Astrocyte of the cerebellum (primary cell): Measurements from ENCODE around the gene GFOD1.
"Not testable (repeated sequence)": the region's sequence is repeated elsewhere in the genome, so short reads cannot be mapped to it uniquely, and the experiment has no call there.

Experiments
- DNase-seq: peaks from one replicate; pipeline ENCODE4 v3.0.0-alpha.2; 2011; ENCODE audit warnings: low read depth
- H3K4me3 ChIP-seq: 2 replicates; pipeline ENCODE4 v1.5.1; 2011; ENCODE audit warnings: mild to moderate bottlenecking, low read depth, low read length, moderate library complexity
- in situ Hi-C: cut with HindIII; loops from 2 replicates; pipeline ENCODE4 v1.10.0; 2017; ENCODE audit warnings: low sequenced_read_pairs
- TF ChIP-seq, protein P1 (sequence below): IDR thresholded peaks from 2 replicates; pipeline ENCODE4 v1.5.1; 2012; ENCODE audit warnings: low read length, low read depth, moderate library complexity, mild to moderate bottlenecking; ENCODE audit errors: missing control alignments

The GFOD1 gene

DNA sequence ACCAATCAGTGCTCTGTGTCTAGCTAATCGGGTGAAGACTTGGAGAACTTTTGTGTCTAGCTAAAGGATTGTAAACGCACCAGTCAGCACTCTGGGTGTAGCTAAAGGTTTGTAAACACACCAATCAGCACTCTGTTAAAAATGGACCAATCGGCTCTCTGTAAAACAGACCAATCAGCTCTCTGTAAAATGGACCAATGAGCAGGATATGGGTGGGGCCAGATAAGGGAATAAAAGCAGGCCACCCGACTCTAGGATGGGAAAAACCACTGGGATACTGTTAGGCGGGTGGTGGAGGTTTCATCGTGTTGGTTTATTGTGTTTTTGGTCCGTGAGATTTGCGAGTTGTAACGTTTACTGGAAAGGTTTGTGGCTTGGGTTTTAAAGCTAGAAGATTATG lies 25.5 kb upstream of the GFOD1 start:
- H3K4me3 ChIP-seq: no peak overlapping the region
- no peak for DNase-seq
- TF ChIP-seq, protein P1, sequence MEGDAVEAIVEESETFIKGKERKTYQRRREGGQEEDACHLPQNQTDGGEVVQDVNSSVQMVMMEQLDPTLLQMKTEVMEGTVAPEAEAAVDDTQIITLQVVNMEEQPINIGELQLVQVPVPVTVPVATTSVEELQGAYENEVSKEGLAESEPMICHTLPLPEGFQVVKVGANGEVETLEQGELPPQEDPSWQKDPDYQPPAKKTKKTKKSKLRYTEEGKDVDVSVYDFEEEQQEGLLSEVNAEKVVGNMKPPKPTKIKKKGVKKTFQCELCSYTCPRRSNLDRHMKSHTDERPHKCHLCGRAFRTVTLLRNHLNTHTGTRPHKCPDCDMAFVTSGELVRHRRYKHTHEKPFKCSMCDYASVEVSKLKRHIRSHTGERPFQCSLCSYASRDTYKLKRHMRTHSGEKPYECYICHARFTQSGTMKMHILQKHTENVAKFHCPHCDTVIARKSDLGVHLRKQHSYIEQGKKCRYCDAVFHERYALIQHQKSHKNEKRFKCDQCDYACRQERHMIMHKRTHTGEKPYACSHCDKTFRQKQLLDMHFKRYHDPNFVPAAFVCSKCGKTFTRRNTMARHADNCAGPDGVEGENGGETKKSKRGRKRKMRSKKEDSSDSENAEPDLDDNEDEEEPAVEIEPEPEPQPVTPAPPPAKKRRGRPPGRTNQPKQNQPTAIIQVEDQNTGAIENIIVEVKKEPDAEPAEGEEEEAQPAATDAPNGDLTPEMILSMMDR: no peak
- in situ Hi-C loops: no loop called here

DNA sequence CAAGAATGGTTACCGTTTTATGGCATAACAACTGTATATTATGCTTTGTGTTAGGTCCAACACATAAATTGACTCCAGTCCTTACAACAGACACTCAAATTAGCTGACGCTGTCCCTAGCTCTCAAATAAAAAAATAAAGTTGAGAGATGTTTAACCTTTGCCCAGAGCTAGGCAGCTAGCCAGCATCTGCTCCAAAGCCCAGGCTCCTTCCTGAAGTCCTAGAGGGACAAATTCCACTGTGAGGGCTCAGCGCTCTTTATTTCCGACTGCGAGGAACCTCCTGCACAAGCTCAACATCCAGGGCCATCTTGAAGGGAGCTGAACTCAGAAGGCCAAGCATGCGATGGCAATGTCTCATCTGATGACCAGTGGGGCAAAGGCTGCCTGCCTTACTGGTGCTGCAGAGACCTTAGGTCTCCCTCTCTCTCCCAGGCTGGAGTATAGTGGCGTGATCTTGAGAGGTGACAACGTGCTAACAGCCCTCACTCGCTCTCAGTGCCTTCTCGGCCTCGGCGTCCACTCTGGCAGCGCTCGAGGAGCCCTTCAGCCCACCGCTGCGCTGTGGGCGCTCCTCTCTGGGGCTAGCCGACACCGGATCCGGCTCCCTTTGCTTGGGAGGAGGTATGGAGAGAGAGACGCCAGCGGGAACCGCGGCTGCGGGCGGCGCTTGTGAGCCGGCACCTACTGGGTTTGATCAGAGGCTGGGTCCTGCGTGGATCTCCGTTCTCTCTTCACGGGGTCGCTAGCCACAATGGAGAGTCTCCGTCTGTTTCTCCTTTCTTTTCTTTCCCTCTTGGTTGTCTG lies 24.7 kb upstream of the GFOD1 start:
- TF ChIP-seq, protein P1: no peak
- in situ Hi-C loops: no loop called here
- no peak overlapping the region for H3K4me3 ChIP-seq
- no peak for DNase-seq

DNA sequence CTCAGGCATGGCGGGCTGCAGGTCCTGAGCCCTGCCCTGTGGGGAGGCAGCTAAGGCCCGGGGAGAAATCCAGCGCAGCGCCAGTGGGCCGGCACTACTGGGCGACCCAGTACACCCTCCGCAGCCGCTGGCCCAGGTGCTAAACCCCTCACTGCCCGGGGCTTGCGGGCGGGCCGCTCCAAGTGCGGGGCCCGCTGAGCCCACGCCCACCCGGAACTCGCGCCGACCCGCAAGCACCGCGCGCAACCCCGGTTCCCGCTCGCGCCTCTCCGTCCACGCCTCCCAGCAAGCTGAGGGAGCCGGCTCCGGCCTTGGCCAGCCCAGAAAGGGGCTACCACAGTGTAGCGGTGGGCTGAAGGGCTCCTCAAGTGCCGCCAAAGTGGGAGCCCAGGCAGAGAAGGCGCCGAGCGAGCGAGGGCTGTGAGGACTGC lies 23.8 kb upstream of the GFOD1 start:
- H3K4me3 ChIP-seq, in situ Hi-C loops, DNase-seq: not testable (repeated sequence)

DNA sequence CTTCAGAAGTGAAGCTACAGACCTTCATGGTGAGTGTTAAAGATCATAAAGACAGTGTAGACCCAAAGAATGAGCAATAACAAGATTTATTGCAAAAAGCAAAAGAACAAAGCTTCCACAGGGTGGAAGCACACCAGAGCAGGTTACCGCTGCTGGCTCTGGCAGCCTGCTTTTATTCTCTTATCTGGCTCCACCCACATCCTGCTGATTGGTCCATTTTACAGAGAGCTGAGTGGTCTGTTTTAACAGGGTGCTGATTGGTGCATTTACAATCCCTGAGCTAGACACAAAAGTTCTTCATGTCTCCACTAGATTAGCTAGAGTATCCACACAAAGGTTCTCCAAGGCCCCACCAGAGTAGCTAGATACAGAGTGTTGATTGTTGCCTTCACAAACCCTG lies 23.0 kb upstream of the GFOD1 start:
- DNase-seq, H3K4me3 ChIP-seq, in situ Hi-C loops: not testable (repeated sequence)

DNA sequence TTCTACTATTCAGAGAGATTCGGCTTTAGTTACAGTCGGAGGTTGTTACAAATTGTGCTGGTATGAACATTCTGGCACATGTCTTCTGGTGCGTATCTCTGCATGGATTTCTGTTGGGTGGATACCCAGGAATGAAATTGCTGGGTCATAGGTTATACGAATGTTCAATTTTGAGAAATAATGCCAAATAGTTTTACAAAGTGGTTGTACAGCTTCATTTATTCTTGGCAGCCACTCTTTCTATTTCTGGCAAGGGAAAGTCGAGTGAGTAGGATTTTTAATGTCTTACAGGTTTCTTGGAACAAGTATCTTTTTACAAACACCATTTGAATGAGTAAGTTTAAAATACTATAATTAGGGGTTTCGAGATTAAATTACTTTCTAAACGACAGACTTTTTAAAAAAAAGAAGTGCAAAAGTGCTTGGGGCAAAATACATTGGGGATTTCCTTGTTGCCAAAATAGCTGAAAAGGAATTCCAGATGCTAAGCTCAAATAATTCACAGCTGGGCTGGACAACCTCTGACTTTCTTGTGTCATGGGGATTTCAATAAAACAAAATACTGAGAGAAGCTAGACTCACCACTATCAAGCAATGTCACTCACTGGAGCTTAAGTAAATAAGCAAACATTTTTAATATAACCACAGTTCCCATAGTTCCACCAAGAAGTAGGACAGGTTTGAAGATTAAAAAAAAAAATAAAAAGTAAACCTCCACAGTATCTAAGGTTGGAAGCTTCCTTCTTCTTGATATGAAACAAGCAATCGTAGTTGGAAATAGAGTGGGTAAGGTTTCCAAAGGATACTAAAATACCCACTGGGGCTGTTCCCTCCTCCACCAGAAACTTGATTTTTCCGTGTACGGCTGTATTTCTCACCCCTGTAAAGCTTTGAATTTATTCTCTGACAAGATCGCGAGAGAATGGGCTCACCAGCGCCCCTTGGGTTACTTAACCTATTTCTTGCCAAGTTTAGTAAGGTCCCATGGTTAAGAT lies 21.6 kb upstream of the GFOD1 start:
- no peak overlapping the region for H3K4me3 ChIP-seq
- in situ Hi-C loops: no loop called here
- TF ChIP-seq, protein P1: no peak
- DNase-seq: peak; percentile 88

DNA sequence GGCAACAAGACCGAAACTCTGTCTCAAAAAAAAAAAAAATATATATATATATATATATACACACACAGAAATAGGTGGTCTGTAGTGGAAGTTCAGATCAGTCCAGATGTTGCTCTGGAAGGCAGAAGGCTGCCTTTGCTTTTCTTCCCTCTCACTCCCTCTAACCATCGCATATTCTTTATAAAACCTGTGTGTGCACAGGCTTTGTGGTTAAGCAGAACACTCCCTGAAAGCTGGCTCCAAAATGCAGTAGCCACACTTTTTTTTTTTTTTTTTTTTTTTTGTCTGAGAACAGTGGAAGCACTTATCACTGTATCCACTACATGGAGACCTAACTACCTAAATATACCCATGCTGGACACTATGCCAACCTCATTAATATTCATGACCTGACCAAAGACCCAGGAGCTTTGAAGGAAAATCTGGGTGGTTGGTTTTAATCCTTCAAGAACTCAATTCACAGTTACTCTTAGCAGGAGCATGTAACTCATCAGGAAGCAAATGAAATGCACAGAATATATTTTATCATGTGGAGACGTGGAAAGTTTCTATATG lies 20.0 kb upstream of the GFOD1 start:
- no peak for DNase-seq
- H3K4me3 ChIP-seq: no peak overlapping the region
- TF ChIP-seq, protein P1: no peak
- in situ Hi-C loops: no loop called here

DNA sequence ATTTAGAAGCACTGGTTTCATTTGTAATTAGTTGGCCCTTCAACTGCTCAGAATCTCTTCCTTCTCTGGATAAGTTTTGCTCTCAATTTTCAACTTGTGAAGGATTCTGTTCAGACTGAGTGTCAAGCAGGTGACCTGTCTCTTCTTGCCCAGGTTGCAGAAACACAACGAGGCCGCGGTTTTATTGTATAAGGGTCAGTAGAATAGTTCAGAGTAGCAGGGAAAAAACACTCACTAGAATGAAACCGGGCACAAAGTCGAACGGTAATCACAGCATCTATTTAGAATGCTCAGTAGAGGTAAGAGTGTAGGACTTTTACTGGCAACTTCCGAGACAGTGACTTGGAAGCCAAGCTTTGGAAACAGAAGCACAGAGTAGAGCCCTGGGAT lies 17.9 kb upstream of the GFOD1 start:
- TF ChIP-seq, protein P1: no peak
- in situ Hi-C loops: no loop called here
- no peak for DNase-seq
- no peak overlapping the region for H3K4me3 ChIP-seq
